GM18499 (cell line): ENCODE results near the gene ITPK1.

ENCODE experiments used
- ATAC-seq: cut with Tn5 transposase; IDR thresholded peaks from one replicate; pipeline ENCODE4 v1.9.1; 2021; ENCODE audit warnings: moderate number of reproducible peaks; ENCODE audit not compliant: insufficient read depth, unreplicated experiment

ITPK1 gene

GRCh38 chr14:92960706-92961566, 154.8 kb downstream of the ITPK1 start:
- ATAC-seq = no peak

- no peak for ATAC-seq
Observed at GRCh38 chr14:92959761-92960680, 155.7 kb downstream of the ITPK1 start.

- no peak for ATAC-seq
Observed at GRCh38 chr14:92959189-92959531, 156.6 kb downstream of the ITPK1 start.

GRCh38 chr14:92958373-92959188, 157.1 kb downstream of the ITPK1 start:
- no peak for ATAC-seq

GRCh38 chr14:92956961-92957360, 158.8 kb downstream of the ITPK1 start:
- ATAC-seq = no peak

- no peak for ATAC-seq
Observed at GRCh38 chr14:92955381-92955780, 160.3 kb downstream of the ITPK1 start.

GRCh38 chr14:92954933-92955332, 160.8 kb downstream of the ITPK1 start:
- no peak for ATAC-seq

- ATAC-seq = no peak
Observed at GRCh38 chr14:92953526-92953925, 162.2 kb downstream of the ITPK1 start.

GRCh38 chr14:92952481-92953298, 163.0 kb downstream of the ITPK1 start:
- no peak for ATAC-seq

GRCh38 chr14:92951912-92952471, 163.7 kb downstream of the ITPK1 start:
- ATAC-seq = no peak

GRCh38 chr14:92951261-92951660, 164.5 kb downstream of the ITPK1 start:
- no peak for ATAC-seq

- ATAC-seq = no peak
Observed at GRCh38 chr14:92950773-92951172, 165.0 kb downstream of the ITPK1 start.

GRCh38 chr14:92950193-92950540, 165.6 kb downstream of the ITPK1 start:
- ATAC-seq = no peak

GRCh38 chr14:92949496-92950192, 166.1 kb downstream of the ITPK1 start:
- no peak for ATAC-seq

- no peak for ATAC-seq
Observed at GRCh38 chr14:92948647-92949046, 167.1 kb downstream of the ITPK1 start.

- no peak for ATAC-seq
Observed at GRCh38 chr14:92946847-92947545, 168.7 kb downstream of the ITPK1 start.

GRCh38 chr14:92945959-92946846, 169.5 kb downstream of the ITPK1 start:
- no peak for ATAC-seq
